ENCODE results near the gene LTBP2. TPM values are rescaled to one million over a fixed set of nuclear protein-coding genes. Genes with fewer than 3 reads are reported as not detected.

The LTBP2 gene
- total and polyA plus RNA-seq, 2 of the 13 experiments (the other 11 are each of a cell fraction or from before 2014, with no cell fraction given), result 0.20 to 0.41 TPM

- 87% methylated on average over 1 of the region's 1 CpG for WGBS (ENCODE audit: low lambda C conversion rate)
- DNase-seq (ENCODE audit: low spot score) (no peak), FAIRE-seq (no peak), ATAC-seq (no peak)
- H3K27ac ChIP-seq (ENCODE audit: extremely low read length, insufficient read depth, low read length), result no peak overlapping the region
- H3K27me3 ChIP-seq (ENCODE audit: control insufficient read depth in 1 of 2, insufficient read depth in 2 of 2, low read length in 2 of 2), result no peaks in the 10 kb centered on the region; a peak in 1 of 5 replicates
- H3K9ac ChIP-seq (ENCODE audit: insufficient read depth, low read depth, low read length), result no peak overlapping the region
- H3K4me3 ChIP-seq (replicated peaks in 1 of 3; ENCODE audit: insufficient read depth in 1 of 3, low read depth in 2 of 3, low read length in 3 of 3), result no peak overlapping the region
- H3K36me3 ChIP-seq (replicated peaks in 1 of 2; ENCODE audit: control insufficient read depth in 1 of 2, insufficient read depth in 2 of 2, low read length in 2 of 2), result no peaks in the 10 kb centered on the region
- in situ Hi-C loops (cut with HindIII; ENCODE audit: extremely low pct_ligation_motif_present, low pct_unique_long_range_greater_than_20kb) (no loop called here), intact Hi-C loops (cut with micrococcal nuclease; ENCODE audit: unreplicated experiment) (no loop called here)
- BruUV-seq (replicated peaks), result no TSS peak
- ChIA-PET CTCF (ENCODE audit: low intra/inter-chr PET ratio, low total read pairs) (no interaction called here), POLR2A (interaction anchor here (2.0 kb wide), 1 partner anchor 20 kb away, joined by 5 read pairs; no protein-coding TSS in a partner anchor)
- H3K4me2 ChIP-seq (ENCODE audit: low read depth, low read length), result no peak overlapping the region
- TF ChIP-seq TSC22D2 (CRISPR knock-in tag; IDR thresholded peaks at IDR 0.05; ENCODE audit: borderline replicate concordance), result no peak
- no peak for TF ChIP-seq CHD4 (IDR thresholded peaks at IDR 0.05; ENCODE audit: borderline replicate concordance, low read length)
- no peak for TF ChIP-seq DMAP1 (CRISPR knock-in tag; IDR thresholded peaks at IDR 0.05)
- TF ChIP-seq CREB1 (IDR thresholded peaks at IDR 0.05), result no peak
- TF ChIP-seq CREB1 (CRISPR knock-in tag; IDR thresholded peaks at IDR 0.05), result no peak
- TF ChIP-seq ZNF660 (CRISPR knock-in tag; IDR thresholded peaks at IDR 0.05; ENCODE audit: borderline replicate concordance, low read depth), result no peak
- TF ChIP-seq ZNF354B (CRISPR knock-in tag; IDR thresholded peaks at IDR 0.05), result no peak
- no peak for TF ChIP-seq TFE3 (CRISPR knock-in tag; IDR thresholded peaks at IDR 0.05)
- no peak for TF ChIP-seq HNRNPK (IDR thresholded peaks at IDR 0.05; ENCODE audit: low read depth, low read length, poor library complexity, severe bottlenecking)
- no peak for TF ChIP-seq CSRNP2 (CRISPR knock-in tag; conservative IDR thresholded peaks at IDR 0.05; ENCODE audit: low read depth)
- TF ChIP-seq NFRKB (IDR thresholded peaks at IDR 0.05), result no peak
- TF ChIP-seq, protein P1, sequence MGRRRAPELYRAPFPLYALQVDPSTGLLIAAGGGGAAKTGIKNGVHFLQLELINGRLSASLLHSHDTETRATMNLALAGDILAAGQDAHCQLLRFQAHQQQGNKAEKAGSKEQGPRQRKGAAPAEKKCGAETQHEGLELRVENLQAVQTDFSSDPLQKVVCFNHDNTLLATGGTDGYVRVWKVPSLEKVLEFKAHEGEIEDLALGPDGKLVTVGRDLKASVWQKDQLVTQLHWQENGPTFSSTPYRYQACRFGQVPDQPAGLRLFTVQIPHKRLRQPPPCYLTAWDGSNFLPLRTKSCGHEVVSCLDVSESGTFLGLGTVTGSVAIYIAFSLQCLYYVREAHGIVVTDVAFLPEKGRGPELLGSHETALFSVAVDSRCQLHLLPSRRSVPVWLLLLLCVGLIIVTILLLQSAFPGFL (CRISPR knock-in tag; IDR thresholded peaks at IDR 0.05), result no peak
- no peak for TF ChIP-seq RCOR2 (CRISPR knock-in tag; IDR thresholded peaks at IDR 0.05)
- no peak for TF ChIP-seq GMEB2 (CRISPR knock-in tag; IDR thresholded peaks at IDR 0.05; ENCODE audit: low read depth)
- TF ChIP-seq FOXJ3 (CRISPR knock-in tag; IDR thresholded peaks at IDR 0.05; ENCODE audit: borderline replicate concordance), result no peak
- no peak overlapping the region for H2AFZ ChIP-seq (ENCODE audit: low read length)
- H4K20me1 ChIP-seq (ENCODE audit: insufficient read depth, low read length), result no peaks in the 10 kb centered on the region
- H3K4me1 ChIP-seq (ENCODE audit: insufficient read depth, low read length), result peaks cover 23% of the 10 kb centered on the region
- H3K79me2 ChIP-seq (ENCODE audit: insufficient read depth, low read length), result no peaks in the 10 kb centered on the region
- no peaks in the 10 kb centered on the region for H3K9me3 ChIP-seq (ENCODE audit: low read length)
Measured at GRCh38 chr14:74638966-74639365, 26.9 kb upstream of the LTBP2 start.

All from HepG2 (cell line).